ENCODE data around the gene SLC41A2.

The SLC41A2 gene

GRCh38 chr12:104958001-104958804 is at the start of gene SLC41A2 (continued):
- TF ChIP-seq ZNF280C (tag by site-specific recombination; IDR thresholded peaks at IDR 0.05) (no peak), ZNF473 (tag by site-specific recombination; IDR thresholded peaks at IDR 0.05) (no peak), TSHZ1 (tag by site-specific recombination; IDR thresholded peaks at IDR 0.05; ENCODE audit: borderline replicate concordance) (peak; percentile 44; the same call in 1 of the 2 replicates), INSM2 (tag by site-specific recombination; IDR thresholded peaks at IDR 0.05) (peak; percentile 21; the same call in 1 of the 2 replicates), ZNF621 (tag by site-specific recombination; IDR thresholded peaks at IDR 0.05) (no peak), ZNF792 (tag by site-specific recombination; IDR thresholded peaks at IDR 0.05) (no peak), ZBTB21 (tag by site-specific recombination; IDR thresholded peaks at IDR 0.05) (peak; percentile 30; the same call in 1 of the 2 replicates), ZBTB48 (tag by site-specific recombination; IDR thresholded peaks at IDR 0.05) (no peak), ZNF37A (tag by site-specific recombination; IDR thresholded peaks at IDR 0.05) (0 out of 2 replicates have a peak, but pooled peaks have one; percentile 18), ZNF202 (tag by site-specific recombination; IDR thresholded peaks at IDR 0.05; ENCODE audit: borderline replicate concordance) (no peak), ZNF785 (tag by site-specific recombination; IDR thresholded peaks at IDR 0.05) (no peak), ZNF776 (tag by site-specific recombination; IDR thresholded peaks at IDR 0.05; ENCODE audit: borderline replicate concordance) (no peak), GFI1B (tag by site-specific recombination; IDR thresholded peaks at IDR 0.05) (no peak), PRDM10 (tag by site-specific recombination; IDR thresholded peaks at IDR 0.05) (peak; percentile 98), ZNF555 (tag by site-specific recombination; conservative IDR thresholded peaks at IDR 0.05) (no peak), SP2 (tag by site-specific recombination; IDR thresholded peaks at IDR 0.05) (peak; percentile 62), ZNF529 (tag by site-specific recombination; IDR thresholded peaks at IDR 0.05; ENCODE audit: insufficient replicate concordance) (no peak), SALL2 (tag by site-specific recombination; IDR thresholded peaks at IDR 0.05; ENCODE audit: borderline replicate concordance) (no peak)
- TF ChIP-seq, protein P1, sequence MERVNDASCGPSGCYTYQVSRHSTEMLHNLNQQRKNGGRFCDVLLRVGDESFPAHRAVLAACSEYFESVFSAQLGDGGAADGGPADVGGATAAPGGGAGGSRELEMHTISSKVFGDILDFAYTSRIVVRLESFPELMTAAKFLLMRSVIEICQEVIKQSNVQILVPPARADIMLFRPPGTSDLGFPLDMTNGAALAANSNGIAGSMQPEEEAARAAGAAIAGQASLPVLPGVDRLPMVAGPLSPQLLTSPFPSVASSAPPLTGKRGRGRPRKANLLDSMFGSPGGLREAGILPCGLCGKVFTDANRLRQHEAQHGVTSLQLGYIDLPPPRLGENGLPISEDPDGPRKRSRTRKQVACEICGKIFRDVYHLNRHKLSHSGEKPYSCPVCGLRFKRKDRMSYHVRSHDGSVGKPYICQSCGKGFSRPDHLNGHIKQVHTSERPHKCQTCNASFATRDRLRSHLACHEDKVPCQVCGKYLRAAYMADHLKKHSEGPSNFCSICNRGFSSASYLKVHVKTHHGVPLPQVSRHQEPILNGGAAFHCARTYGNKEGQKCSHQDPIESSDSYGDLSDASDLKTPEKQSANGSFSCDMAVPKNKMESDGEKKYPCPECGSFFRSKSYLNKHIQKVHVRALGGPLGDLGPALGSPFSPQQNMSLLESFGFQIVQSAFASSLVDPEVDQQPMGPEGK (tag by site-specific recombination; IDR thresholded peaks at IDR 0.05): peak; percentile 94
- TF ChIP-seq, protein P2, sequence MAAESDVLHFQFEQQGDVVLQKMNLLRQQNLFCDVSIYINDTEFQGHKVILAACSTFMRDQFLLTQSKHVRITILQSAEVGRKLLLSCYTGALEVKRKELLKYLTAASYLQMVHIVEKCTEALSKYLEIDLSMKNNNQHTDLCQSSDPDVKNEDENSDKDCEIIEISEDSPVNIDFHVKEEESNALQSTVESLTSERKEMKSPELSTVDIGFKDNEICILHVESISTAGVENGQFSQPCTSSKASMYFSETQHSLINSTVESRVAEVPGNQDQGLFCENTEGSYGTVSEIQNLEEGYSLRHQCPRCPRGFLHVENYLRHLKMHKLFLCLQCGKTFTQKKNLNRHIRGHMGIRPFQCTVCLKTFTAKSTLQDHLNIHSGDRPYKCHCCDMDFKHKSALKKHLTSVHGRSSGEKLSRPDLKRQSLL (tag by site-specific recombination; IDR thresholded peaks at IDR 0.05): no peak
- TF ChIP-seq, protein P3, sequence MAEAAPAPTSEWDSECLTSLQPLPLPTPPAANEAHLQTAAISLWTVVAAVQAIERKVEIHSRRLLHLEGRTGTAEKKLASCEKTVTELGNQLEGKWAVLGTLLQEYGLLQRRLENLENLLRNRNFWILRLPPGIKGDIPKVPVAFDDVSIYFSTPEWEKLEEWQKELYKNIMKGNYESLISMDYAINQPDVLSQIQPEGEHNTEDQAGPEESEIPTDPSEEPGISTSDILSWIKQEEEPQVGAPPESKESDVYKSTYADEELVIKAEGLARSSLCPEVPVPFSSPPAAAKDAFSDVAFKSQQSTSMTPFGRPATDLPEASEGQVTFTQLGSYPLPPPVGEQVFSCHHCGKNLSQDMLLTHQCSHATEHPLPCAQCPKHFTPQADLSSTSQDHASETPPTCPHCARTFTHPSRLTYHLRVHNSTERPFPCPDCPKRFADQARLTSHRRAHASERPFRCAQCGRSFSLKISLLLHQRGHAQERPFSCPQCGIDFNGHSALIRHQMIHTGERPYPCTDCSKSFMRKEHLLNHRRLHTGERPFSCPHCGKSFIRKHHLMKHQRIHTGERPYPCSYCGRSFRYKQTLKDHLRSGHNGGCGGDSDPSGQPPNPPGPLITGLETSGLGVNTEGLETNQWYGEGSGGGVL (tag by site-specific recombination; IDR thresholded peaks at IDR 0.05): peak; percentile 78; the same call in 1 of the 2 replicates

All from HEK293 (cell line).